SW 1271 (cell line): ENCODE measurements around the gene HIVEP2.
"Not testable (repeated sequence)": the region's sequence is repeated elsewhere in the genome, so short reads cannot be mapped to it uniquely, and the experiment has no call there.

Experiments used
- DNase-seq, 2 experiments: peaks; one replicate each; lab custom pipeline; 2025; lab: John Stamatoyannopoulos, UW

Gene HIVEP2, protein sequence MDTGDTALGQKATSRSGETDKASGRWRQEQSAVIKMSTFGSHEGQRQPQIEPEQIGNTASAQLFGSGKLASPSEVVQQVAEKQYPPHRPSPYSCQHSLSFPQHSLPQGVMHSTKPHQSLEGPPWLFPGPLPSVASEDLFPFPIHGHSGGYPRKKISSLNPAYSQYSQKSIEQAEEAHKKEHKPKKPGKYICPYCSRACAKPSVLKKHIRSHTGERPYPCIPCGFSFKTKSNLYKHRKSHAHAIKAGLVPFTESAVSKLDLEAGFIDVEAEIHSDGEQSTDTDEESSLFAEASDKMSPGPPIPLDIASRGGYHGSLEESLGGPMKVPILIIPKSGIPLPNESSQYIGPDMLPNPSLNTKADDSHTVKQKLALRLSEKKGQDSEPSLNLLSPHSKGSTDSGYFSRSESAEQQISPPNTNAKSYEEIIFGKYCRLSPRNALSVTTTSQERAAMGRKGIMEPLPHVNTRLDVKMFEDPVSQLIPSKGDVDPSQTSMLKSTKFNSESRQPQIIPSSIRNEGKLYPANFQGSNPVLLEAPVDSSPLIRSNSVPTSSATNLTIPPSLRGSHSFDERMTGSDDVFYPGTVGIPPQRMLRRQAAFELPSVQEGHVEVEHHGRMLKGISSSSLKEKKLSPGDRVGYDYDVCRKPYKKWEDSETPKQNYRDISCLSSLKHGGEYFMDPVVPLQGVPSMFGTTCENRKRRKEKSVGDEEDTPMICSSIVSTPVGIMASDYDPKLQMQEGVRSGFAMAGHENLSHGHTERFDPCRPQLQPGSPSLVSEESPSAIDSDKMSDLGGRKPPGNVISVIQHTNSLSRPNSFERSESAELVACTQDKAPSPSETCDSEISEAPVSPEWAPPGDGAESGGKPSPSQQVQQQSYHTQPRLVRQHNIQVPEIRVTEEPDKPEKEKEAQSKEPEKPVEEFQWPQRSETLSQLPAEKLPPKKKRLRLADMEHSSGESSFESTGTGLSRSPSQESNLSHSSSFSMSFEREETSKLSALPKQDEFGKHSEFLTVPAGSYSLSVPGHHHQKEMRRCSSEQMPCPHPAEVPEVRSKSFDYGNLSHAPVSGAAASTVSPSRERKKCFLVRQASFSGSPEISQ (N-terminal part only)

DNA sequence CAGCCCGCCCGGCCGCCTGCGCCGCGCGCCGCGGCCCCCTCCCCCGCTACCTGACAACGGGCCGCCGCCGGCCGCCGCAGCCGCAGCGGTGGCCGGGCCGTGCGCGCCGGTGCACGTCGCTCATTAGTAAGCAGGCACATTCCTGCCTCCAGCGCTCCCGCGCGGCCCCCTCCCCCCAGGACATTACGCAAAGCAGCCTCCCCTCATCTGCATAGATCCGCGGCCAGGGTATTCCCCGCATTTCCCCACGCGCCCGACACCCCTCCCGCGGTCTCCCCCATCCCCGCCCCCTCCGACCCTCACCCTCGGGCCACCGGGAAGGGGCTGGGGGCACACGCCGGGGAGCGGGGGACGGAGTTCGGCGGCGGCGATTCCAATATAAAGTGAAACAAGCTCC is at the start of gene HIVEP2:
TSS of gene HIVEP2 (minus strand) at position 128 of the 397 bp plus-strand sequence. CDS start 170,438 bp downstream, outside the sequence.
- DNase-seq, result peak; percentile 54 to 58

DNA sequence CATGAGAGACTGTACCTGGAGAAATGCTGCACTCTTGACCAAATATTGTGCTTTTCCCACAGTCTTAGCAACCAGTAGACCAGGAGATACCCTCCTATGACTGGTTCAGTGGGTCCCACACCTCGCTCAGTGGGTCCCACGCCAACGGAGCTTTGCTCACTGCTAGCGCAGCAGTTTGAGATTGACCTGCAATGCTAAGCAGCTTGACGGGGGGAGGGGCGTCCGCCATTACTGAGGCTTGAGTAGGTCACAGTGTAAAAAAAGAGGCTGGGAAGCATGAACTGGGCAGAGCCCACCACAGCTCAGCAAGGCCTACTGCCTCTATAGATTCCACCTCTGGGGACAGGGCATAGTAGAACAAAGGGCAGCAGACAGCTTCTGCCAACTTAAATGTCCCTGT is 49.0 kb upstream of the HIVEP2 start:
- DNase-seq, result no peak

DNA sequence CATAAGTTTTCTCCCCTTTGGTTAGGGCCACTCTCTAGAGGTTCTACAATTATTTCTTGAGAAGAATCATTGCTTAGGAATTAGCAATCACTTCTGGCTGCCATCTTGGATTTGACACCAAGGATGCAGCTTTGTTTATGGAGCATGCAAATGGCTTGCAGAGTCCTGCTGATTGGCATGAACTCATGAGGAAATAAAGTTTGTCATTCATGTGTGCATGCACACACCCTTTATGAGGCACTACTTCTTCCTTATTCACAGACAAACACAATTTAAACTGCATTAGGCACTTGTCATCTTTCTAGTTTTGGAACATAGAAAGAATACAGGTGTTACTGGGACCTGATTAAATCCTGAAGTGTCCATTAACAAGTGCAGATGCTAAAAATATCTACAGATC is 42.5 kb upstream of the HIVEP2 start:
- DNase-seq, result no peak

DNA sequence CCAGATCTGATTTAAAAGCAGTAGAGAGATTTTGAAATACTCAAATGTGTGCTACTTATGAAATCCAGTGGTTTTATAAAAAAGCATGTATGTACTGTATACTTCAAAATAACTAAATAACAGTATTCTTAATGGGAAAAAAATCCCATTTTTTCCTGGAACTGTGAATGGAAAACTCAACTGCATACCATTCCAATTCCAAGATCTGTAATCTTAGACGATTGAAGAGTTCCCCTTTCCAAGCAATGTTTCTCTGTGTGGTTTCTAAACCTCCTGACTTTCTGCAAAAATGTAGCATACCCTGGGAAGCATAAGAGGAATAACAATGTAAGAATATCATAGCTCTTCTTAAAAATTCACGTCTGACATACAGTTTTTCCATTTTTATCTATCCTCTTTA is 40.3 kb upstream of the HIVEP2 start:
- no peak for DNase-seq

DNA sequence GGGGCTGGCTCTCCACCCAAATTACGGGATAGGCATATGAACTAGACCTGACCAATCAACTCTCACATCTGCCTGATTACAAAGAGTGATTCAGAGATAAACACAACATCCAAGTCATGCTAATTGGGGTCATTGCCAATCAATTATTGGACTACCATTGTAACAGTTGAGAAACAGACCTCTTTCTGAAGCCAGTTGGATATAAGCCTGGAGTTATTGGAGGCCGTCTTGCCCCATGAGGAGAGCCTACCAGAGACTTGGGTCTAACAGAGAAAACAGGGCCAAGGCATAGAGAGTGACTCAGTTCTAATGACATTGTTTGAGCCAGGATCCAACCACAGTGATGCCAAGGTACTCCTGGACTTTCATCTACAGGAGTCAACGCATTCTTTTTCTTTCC is 39.4 kb upstream of the HIVEP2 start:
- DNase-seq, result no peak

DNA sequence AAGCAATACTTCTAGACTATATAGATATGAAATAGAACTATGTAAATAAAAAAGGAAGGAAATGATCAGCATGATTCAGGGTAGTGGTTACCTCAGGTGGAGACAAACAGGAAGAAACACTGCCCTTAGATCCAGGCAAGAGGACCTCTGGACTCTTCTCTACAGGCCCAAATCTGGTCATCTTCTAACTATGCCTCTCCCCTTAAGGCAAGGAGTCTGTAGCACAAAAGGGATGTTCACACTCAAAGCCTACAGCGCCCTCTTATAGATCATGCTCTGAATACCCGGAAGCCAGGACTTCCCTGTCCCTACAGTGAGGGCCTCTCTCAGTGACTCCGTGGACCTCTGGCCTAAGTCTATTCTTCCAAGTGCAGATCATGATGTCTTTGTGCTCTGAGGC is 30.4 kb upstream of the HIVEP2 start:
- DNase-seq, result peak in 1 of 2 experiments; percentile 8

DNA sequence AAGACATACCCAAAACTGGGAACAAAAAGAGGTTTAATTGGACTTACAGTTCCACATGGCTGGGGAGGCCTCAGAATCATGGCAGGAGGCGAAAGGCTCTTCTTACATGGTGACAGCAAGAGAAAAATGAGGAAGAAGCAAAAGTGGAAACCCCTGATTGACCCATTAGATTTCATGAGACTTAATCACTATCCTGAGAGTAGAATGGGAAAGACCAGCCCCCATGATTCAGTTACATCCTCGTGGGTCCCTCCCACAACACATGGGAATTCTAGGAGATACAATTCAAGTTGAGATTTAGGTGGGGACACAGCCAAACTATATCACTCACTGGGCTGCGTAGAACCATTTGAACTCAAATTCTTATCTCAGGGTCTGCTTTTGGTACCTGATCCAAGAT is 26.0 kb upstream of the HIVEP2 start:
- DNase-seq, result not testable (repeated sequence)

DNA sequence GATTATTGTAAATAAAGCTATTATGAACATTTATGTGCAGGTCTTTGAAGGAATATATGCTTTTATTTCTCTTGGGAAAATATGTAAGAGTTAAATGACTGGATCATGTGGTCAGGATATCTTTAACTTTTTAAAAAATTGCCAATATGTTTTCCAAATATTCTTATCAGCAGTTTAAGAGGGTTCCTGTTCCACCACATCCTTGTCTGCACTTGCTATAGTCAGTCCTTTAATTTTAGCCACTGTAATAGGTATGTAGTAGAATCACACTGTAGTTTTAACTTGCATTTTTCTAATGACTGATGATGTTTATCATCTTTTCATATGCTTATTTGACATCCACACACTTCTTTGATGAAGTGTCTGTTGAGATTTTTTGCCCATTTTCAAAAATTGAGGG is 23.6 kb upstream of the HIVEP2 start:
- no peak for DNase-seq

DNA sequence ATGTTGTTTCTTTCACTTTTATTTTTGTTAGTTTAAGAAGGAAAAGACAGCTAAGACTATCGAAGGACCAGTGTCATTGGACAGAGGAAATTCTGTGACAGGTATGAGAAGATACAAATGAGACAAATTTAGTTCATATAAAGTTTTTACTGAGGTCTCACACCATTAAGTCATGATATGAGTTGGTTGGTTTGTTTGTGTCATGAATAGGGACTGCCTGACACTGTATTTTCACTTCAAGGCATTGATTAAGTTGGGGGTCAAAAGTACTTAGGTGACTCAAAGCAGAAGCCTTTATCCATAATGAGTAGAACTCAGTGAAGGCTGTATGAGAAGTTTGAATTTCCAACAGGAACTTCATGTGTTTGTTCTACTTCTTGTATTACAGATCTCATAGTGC is 21.3 kb upstream of the HIVEP2 start:
- DNase-seq, result no peak

DNA sequence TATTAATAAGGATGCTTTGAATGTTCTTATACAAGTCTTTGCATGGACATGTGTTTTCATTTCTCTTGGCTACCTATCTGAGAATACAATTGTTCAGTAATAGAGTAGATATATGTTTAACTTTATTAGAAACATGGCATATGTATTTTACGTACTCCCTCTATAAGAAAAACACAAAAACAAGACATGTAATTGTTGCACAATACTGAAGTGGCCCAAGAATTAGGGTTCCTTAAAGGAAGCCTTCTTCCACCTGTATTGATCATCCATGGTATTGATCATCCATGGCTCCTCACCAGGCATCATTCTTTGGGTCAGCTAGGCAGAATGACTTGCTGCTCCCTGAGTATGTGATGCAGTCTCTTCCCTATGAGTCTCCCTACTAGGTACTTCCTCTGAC is 20.2 kb upstream of the HIVEP2 start:
- no peak for DNase-seq

DNA sequence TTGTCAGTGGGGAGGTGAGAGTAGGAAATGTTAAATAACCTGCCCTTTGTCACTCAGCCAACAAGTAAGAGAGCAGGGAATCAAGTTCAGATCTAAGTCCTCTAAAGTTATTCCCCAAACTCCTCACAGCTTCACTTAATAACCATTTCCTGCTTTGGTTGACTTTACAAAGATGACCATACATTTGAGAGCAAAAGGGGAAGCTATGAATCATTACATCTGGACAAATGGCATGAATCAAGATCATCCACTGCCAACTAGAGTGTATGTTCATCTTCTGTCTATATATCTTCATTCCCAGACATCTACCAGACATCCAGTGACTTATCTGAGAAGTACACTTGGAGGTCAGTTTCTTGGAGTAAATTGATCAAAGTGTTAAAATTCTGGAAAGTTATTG is 15.1 kb upstream of the HIVEP2 start:
- no peak for DNase-seq

DNA sequence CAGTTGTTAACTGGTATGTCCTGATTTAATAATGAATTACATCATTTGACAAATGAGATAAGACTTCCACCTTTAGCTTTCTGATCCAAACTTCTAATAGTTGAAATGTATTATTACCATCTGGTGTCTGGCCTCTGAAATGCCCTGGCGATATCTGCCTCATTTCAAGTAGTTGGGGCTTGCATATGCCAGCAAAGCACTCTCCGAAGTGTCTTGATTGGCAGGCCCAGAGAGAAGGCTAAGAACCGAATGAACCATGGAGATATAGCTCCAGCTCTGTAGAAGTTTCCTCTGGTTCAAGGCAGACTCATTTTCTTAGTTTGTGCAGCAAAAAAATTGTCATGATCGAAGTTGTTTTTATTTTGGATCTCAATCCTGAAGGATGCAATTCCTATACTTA is 13.4 kb upstream of the HIVEP2 start:
- DNase-seq, result no peak

DNA sequence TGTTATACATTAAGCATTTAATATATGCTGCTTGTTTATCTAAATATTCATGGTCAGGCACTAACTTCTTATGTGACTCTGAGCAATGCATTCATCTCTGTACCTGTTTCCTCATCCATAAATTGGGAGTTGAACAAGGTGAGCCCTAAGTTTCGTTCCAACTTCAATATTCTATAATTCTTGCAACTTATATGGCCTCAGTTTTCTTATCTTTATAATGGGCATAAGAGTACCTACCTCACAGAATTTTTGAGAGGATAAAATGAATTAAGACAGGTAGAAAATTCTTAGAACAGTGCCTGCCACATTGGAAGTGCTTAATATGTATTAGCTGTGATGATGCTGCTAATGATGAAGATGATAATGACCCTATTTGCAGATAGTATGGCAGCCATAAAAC is 11.8 kb upstream of the HIVEP2 start:
- no peak for DNase-seq

DNA sequence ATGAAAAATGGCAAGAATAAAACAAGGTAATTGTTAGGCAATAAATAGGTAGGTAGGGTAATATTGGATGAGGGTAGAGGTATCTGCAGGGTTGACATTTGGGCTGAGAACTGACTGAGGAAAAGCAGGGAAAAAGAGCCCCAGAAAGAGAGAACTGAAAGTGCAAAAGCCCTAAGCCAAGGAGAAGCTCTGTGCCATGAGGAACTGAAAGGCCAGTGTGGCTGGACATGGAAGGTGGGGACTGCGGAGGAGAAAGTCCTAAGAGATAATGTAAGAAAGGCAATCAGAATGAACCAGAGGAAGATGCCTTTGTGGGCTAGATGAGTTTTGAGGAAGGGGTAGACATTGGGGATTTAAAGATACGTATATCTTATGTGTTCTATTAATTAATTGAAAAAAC is 9.9 kb upstream of the HIVEP2 start:
- no peak for DNase-seq

DNA sequence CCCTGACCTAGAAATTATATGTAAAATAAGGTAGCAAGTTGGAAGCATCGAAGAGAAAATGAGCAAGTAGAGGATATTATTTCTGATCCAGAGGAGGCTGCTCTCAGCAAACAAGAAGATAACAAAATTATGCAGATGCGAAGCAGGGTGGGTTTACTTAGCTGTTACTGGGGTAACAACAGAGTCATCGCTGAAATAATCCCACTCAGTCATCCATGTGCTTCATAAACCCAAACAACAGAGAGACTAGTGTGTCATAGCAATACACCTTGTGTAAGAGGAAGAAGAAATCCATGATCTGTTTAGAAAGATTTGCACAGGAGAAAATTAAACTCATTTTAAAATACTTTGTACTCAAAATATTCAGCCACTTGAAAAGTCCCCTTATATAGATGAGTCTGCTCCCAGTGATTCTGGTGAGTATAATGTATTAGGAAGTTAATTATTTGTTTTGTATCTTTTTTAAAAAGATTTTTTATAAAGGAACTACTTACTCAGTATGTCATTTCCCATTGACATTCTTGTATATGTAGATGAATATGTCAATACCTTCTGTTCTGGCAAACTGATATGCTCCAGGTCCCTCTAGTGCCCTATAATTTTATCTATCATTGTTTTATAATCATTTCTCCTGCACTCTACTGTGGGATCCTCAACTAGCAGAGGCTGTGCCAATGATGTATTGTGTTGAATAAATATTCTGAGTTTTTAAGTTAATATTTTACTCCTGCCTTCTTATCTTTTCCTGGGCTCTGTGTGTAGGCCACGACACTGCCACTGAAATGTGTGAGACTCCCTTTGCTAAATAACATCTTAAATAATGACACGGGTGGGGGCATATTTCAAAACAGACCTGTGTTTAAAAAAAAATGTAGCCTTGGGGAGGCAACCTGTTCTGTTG is 8.6 kb upstream of the HIVEP2 start:
- DNase-seq, result no peak

DNA sequence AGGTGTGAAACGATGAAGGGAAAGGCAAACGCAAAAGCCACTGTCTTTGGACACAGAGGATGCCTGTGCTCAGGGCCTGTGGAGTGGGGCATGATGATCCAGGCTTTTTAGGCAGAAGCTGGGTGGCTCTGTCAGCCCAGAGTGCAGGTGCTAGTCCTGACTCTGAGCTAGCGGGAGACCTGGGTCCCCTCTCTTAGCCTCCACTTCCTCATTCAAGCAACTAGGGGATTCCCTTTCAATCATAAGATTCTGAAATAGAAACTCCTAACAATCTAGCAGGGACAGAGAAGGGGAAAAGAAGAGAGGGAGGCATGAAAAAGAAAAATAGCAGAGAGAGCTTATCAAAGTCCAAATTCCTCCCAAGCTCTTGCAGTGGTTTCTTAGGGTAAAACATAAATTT is 7.6 kb upstream of the HIVEP2 start:
- no peak for DNase-seq

DNA sequence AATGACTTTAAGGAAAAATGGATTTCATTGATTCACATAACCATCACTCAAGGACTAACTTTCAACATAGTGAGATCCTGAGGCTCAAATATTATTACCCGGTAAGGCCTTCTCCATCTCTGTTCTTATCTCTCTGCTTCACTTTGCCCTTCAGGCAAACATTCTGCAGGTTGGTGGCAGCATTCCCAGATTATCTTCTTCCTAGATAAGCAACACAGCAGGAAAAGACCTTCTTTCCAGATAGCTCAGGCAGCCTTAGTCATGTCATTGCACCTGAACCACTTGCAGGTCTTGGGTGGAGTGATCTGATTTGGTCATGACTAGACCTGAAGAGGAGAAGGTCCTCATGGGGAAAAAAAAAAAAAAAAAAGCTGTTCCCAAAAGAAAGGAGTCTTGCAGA is 5.3 kb upstream of the HIVEP2 start:
- DNase-seq, result no peak

DNA sequence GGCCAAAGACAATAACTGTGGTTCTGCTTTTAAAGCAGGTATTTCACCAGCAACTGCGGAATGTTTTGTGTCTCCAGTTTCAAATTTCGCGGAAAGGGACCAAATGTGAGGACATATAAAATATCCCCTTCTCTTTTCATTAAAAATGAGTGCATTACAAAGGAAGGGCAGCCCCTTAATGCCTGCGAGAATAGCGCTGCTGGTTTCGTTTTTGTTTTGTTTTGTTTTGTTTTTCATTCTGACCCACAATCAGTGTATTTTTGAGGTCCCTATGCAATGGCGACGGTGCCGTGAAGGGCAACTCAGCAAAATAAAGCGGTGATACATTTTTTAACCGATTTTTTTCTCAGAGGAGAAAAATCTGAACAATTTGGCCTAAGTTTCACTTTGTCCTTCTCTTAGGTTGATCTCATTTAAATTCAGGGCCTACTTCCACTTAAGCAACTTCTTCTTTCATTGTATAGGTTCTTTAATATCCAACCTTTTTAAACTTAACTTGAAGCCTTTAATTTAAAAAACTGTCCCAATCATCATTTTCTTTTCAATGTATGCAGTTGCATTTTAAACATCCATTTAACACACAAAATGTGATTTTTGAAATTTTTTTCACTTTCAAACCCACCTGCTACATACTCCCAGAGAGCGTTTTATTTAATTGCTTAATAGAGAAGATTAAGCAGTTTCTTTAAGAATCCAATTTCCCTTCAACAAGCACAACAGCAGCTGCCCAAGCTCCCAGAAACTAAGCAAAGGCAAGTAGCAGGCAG is 2.9 kb upstream of the HIVEP2 start:
- DNase-seq, result no peak

DNA sequence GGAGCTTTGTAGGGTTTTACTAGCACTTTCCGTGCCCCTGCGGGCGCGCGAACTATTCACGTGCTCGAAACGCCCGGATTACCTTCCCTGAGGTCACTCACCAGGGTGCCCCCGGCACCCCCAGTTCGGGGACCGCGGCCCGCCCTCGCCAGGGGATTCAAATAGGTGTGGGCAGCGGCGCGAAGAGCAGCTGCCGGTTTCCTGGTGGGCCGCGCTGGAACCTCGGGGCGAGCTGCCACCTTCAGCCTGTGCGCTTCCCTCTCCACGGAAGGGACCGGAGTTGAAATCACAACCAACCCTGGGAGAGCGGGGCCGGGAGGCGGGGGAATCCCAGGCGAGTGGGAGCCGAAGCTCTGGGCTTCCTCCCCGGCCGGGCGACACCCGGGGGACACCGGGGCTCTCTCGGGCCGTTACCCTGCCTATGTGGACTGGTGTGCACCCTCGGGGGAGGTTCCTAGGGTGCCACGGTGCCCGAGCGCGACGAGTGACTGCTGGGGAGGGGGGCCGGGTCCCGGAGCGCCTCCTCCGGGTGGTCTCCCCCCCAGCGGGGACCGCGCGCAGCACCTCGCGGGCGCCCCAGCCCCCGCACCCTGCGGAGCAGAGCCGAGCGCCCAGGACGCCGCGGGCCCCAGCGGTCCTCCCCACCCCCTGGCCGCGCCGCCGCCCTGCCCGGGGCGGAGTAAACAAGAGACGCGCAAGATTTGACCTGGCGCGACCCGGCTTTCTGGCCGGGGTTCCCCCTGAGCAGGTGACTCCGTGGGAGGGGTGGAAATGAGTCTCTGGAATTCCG is 2.1 kb upstream of the HIVEP2 start:
- peak; percentile 15 to 61 for DNase-seq
